ENCODE data around the gene SLC39A11.

- TF ChIP-seq EZH2 (IDR thresholded peaks at IDR 0.05; ENCODE audit: insufficient read depth, poor library complexity, severe bottlenecking) (no peak), EZH2phosphoT487 (IDR thresholded peaks at IDR 0.05; ENCODE audit: insufficient read depth, low read depth) (no peak)
These were observed 478.6 kb downstream of the SLC39A11 start for GRCh38 chr17:72613806-72614292.

Data from GM23248 (cell line).